Right forelimb (tissue), 1 donor: ENCODE results near the gene SFN.
"Not testable (repeated sequence)": the region's sequence is repeated elsewhere in the genome, so short reads cannot be mapped to it uniquely, and the experiment has no call there.

Experiments
- DNase-seq: peaks from one replicate; pipeline ENCODE4 v3.0.0-alpha.2; 2018

The SFN gene

GRCh38 chr1:26862781-26863684 is at the start of gene SFN:
Gene SFN, plus strand, starts transcription at chr1:26863149. Its CDS starts 64 bp downstream, at chr1:26863213.
- no peak for DNase-seq

- no peak for DNase-seq
These were observed 48.6 kb upstream of the SFN start for GRCh38 chr1:26814377-26814776.

DNA sequence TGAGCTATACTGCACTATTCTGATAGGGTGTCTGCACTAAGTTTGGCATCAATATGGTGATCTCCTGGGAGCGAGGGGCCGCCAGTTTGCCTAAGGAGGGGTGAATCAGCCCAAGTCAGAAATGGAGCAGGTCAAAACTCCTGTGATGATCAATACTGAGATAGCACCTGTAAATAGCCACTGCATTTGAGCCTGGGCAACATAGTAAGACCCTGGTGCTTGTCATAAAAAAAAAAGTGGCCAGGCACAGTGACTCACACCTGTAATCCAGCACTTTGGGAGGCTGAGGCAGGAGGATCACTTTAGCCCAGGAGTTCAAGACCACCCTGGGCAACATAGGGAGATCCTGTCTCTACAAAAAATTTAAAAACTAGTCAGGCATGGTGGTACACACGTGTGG is 48.1 kb upstream of the SFN start:
- no peak for DNase-seq

GRCh38 chr1:26820784-26821269 is 42.1 kb upstream of the SFN start:
- DNase-seq: no peak

DNA sequence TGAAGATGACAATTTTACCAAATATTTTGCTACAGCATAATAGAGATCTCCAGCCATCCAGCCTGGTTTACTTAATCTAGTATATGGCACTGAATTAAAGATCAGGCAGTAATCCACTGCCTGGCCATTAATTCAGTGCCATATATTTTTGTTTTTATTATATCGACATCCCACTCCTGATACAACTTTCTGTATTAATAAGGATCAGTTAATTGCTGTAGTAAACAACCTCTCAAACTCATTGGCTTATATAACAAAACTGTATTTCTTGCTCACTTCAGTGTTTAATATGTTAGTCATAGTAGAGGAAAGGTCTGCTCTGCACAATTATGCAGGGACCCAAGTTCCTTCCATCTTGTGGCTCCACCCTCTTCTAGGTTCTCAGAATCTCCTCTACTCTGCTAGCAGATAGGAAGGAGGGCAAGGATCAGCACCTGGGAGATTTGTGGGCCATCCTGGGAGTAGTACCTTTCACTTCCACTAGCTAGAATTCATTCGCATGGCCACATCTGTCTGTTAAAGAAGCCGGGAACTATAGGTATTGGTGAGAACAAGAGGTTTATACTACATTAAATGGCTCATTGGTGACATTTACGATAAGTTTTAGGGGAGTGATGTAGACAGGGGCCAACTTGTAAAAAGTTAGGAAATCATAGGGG is 40.1 kb upstream of the SFN start:
- no peak for DNase-seq

DNA sequence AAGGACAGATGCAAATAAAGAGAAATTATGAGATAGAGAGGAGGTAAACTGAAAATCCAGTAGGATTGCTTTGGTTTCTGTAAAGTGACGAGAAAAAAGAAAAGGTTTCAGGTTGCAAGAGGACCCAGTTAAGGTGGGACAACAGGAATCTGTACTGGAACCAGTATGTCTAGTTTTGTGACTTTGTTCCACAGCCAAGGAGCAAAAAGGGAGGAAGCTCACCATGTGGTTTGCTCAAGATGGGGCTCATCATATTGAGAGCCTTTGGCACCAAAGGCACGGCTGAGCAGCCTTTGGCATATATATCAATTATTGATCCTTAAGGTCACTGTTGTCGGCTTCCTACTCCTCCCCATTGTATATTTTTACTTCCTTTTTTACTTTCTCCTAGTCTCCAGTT is 38.2 kb upstream of the SFN start:
- no peak for DNase-seq

DNA sequence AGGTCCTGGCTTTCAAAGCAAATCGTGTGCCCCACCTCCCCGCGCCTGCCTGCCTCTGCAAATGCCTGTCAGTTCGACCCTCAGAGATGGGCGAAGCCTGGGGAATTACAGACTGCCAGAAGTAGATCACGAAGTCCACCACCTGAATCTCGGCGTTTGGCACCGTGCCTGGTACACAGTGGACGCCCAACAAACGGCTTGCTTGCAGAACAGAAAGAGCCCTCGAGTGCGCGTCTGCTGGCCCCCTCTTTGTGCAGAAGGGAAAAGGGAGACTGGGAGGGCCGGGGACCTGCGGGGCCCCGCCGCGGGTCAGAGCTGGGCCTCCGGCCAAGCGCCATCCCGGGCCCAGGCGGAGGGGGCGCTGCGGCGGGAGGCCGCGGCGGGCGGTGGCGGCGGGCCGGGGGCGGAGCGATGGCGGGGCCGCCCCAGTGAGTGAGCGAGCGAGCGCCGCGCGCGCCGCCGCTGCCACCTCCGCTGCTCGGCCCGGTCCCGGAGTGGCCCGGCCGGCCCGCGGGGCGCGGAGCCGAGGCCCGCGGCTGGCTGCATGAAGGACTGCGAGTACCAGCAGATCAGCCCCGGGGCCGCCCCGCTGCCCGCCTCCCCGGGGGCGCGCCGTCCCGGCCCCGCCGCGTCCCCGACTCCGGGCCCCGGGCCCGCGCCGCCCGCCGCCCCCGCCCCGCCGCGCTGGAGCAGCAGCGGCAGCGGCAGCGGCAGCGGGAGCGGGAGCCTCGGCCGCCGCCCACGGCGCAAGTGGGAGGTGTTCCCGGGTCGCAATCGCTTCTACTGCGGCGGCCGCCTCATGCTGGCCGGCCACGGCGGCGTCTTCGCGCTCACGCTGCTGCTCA is 36.5 kb upstream of the SFN start, which contains the start of gene ZDHHC18:
TSS of gene ZDHHC18 (plus strand) at position 428 of the 845 bp plus-strand sequence. CDS start at position 545, 117 bp downstream.
- DNase-seq: peak; percentile 84

DNA sequence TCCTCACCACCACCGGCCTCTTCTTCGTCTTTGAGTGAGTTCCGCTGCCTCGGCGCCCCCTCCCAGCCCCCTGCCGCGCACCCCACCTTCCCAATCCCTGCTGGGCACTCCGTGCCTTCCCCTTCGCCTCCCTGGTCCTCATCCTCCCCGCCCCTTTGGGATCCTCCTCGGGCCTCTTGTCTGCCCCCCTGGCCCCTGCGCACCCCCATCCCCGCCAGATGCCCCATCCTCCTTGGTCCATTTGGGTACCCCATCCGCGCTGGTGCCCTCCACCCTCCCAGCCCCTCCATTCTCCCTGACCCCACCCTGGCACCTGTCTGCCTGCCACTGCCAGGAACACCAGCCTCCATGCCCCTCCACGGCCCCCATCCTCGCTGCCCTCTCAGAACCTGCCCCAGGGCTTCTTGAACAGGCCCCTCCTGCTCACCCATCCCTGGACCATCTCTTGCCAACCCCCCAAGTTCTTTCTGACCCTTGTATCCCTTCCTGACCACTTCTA is 35.8 kb upstream of the SFN start:
- no peak for DNase-seq

DNA sequence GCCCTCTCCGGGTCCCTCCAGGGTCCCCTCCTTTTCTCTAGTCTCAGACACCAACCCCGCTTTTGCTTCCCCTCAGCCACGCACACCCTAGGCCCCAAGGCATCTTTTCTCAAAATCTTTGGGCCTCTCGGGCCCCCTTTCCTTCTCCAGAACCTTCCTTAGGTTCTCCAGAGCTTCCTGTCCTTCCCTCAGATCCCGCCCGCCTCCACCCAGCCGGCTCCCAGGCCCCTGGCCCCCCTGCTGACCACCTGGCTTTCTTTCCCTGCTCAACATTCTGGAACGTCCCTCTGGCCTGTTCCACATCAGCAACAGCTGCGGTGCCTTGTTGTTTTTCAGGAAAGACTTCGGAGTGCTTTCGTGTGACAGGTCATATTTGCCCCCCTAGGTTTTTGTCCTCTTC is 35.3 kb upstream of the SFN start:
- DNase-seq: peak; percentile 55

- DNase-seq: no peak
These were observed 34.4 kb upstream of the SFN start for GRCh38 chr1:26828411-26828991.

DNA sequence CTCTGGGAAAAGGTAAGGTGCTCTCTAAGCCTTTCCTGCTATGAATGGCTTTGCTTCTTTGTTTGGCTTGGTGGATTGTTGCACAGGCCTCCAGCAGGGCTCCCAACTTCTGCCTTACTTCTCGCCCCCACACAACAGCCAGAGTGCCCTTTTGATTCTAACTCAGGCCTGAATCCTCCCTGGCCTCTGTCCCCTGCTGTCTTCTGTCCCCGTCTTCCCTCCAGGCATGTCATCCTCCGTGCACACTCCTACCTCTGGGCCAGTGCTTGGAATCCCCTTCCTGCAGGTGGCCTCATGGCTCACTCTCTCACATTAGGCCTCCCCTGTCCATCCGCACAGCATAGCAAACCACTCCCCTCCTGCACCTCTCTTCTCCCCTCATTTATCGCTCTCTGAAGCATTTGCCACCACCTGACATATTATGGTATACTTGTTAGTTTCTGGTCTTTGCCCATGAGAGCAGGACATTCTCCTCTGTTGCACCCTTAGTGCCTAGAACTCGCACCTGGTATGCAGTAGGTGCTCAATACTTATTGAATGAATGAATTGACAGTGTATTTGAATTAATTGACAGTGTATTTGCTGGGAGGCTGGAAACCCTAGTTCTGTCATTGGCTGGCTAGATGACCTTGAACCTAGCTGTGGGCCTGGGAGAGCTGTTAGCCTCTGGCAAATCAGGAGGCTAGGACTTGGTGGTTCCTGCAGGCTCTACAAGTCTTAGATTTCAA is 33.6 kb upstream of the SFN start:
- DNase-seq: no peak

GRCh38 chr1:26831059-26831458 is 31.9 kb upstream of the SFN start:
- DNase-seq: no peak

GRCh38 chr1:26831546-26832248 is 31.3 kb upstream of the SFN start:
- no peak for DNase-seq

GRCh38 chr1:26832249-26832960 is 30.5 kb upstream of the SFN start:
- no peak for DNase-seq

GRCh38 chr1:26833432-26834405 is 29.2 kb upstream of the SFN start:
- DNase-seq: no peak

- DNase-seq: not testable (repeated sequence)
These were observed 25.3 kb upstream of the SFN start for GRCh38 chr1:26837665-26838064.

- DNase-seq: no peak
These were observed 24.2 kb upstream of the SFN start for GRCh38 chr1:26838474-26839338.

- DNase-seq: no peak
These were observed 23.6 kb upstream of the SFN start for GRCh38 chr1:26839339-26839722.
